HG03280 (cell line): Measurements from ENCODE around the gene YARS1.

ENCODE experiments used
- ATAC-seq: cut with Tn5 transposase; IDR thresholded peaks from one replicate; pipeline ENCODE4 v1.9.1; 2021; ENCODE audit warnings: mild to moderate bottlenecking, moderate library complexity; ENCODE audit not compliant: unreplicated experiment

The YARS1 gene

DNA sequence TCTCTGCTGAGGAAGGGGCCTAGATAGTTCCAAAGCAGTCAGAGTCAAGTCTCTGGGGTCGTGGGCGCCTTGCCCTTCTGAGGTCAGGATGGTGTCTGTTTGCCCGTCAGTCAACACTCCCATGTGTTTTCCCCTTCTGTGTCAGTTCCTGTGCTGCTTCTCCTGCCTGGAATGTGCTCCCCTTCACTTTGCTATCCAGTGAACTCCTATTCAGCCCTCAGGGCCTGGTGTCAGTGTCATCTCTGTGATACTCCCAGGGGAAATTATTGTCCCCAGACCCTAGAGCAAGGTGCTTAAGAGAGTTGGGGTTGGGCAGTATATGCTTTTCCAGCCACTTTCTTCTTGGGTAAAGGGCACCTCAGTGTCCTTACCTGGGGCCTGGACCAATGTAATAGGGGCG lies 68.8 kb downstream of the YARS1 start:
- ATAC-seq, result no peak

DNA sequence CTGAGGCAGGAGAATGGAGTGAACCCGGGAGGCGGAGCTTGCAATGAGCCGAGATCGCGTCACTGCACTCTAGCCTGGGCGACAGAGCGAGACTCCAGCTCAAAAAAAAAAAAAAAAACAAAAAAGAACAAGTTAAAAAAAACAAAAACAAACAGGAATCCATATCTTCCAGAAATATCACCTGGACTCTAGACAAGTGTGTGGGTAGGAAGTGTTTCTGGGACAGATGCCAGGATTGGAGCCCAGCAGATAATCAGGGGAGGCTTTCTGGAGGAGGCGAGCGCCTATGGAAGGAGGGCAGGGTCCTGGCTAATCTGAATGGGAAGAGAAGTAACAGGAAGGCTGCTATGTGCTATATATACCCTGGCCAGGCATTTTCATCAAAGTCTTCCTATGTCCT lies 71.0 kb downstream of the YARS1 start:
- no peak for ATAC-seq

DNA sequence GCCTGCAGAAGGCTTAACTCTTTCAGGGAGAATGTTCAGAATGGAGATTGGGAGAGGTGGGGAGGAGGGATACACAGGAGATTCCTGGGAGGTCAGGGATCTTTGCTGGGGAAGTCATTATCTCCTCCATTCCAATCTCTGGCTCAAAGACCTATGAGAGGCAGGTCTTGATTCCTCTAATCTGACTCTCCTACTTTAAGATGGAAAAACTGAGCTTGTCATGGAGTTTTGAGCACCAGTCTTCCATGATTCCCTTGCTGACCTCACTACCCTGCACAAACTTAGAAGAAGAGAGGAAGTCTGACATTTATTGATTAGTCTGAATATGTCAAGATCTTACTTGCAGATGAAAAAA lies 73.1 kb downstream of the YARS1 start:
- ATAC-seq, result no peak

DNA sequence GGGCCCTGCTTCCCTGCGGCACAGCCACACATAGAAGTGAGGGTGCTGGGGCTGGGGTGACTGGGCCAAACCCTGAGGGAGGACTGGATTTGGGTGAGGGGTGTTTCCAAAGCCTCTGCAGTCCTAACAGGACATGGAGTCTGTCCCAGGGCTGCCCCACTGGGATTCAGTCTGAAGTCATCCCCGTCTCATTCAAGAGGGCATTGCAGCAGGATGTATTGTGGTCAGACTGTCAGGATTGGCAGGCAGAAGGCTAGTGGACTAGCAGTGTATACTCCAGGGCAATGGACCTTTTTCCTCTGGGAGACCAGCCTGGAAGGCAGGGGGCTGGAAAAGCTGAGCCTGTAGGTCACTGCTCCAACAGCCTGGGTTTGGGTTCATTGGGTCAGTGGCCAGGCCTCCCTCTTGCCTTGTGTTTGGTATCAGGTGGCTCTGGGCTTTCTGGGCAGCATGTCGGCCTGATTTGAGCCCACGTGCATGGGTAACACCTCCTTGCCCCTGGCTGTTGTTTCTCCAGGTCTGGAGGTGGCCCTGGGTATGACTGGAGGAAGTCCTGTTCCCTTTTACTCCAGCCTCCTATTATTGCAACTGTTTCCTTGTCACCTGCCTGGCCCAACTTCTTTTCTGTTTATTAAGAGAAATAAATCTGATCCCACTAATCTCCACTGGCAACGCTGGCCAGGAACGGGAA lies 73.6 kb downstream of the YARS1 start:
- no peak for ATAC-seq

DNA sequence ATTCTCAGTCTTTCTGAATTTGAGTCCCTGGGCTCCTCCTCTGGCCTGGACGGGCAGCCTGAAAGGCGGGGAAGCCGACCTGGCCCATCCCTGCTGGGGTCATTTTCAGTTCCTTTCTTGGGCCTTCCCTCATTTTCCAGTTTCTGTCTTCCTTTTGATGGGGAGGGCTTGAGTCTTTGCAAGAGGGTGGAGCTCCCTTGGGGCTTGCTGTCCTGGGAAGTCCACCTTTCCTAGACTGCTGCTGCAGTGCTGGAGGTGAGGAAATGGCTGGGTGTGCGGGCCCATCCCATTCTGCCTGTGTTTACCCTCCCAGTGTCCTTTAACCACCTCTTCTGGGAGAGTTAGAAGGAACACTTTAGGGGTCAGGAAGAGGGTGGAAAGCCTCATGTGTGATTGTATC lies 74.2 kb downstream of the YARS1 start:
- no peak for ATAC-seq

DNA sequence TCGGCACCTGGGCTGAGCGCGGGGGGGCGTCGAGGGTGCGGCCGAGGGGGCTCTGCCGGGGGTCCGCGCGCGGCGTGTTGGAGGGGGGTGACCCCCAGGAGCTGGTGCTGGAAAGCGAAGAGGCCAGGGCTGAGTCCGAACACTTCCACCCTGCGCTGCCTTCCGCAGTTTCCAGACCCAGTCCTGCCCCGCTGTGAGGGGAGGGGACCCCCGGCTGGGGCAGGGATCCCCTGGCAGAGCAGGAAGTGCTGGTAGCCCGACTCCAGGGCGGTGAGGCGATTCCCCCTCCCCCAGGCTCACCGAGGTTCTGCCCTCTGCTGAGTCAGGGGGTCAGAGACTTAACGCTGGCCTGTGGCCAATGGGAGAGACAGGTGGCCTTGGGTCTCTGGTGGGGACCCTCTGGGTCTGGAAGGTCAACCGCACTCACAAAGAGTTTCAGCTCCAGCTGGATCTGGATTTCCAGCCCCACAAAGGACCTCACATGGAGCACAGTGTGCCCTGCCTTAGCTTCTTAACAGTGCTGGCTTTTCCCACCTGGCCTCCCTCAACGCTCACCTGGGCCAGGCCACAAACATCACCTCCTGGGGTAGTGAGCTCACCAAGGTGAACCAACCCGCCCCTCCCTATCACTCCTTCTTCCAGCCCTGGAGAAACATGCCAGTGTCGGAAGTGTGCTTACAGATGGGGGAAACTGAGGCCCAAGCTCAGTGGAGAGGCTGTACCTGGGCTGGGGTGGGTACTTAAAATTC lies 74.8 kb downstream of the YARS1 start:
- ATAC-seq, result no peak

DNA sequence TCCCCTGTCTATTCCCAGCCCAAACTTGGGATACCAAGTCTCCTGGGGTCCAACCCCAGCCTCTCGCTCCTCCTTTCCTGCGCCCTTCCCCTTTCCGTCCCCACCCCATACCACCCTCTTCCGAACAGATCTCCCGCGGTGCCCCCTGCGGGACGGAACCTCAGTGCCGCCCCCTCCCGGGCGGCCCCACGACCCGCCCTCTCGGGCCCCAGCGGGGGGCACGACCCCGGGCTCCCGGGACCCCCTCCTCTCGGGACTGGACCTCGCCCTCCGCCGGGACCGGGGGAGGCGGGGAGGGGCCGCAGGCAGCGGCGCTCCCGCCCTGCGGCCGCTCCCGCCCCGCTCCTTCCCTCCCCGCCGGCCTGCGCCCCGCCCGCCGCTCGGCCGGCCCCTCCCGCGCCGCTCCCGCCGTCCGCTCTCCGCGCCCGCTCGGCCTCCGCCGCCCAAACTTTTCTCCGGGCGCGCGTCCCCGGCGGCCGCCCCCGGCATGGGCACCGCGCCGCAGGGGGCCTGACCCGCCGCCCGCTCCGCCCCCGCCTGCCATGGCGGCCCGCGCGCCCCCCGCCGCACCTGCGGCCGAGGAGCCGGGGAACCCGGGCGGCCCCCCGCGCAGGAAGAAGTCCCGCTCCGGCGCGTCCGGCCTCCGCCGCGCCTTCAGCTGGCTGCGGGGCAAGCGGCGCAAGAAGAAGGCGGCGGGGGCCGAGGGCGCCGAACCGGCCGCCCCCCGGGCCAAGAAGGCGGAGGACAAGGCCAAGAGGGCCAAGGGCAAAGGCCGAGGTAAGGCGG lies 75.6 kb downstream of the YARS1 start:
- no peak for ATAC-seq

DNA sequence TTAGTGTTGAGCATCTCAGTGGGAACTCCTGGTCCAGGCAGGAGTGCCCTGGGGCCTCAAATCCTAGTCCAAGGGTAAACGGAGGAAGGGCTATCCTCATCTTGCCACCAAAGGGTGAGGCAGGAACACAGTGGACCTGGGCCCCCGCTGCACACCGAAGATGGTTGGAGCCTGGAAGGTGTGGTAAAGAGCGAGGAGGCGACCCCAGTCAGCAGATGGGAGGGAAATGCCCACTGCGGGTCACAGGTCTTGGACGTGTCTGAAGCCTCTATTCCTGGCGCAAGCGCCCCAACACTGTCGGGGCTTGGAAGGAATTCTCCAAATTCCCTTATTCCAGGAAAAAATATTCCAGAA lies 76.1 kb downstream of the YARS1 start:
- ATAC-seq, result no peak

DNA sequence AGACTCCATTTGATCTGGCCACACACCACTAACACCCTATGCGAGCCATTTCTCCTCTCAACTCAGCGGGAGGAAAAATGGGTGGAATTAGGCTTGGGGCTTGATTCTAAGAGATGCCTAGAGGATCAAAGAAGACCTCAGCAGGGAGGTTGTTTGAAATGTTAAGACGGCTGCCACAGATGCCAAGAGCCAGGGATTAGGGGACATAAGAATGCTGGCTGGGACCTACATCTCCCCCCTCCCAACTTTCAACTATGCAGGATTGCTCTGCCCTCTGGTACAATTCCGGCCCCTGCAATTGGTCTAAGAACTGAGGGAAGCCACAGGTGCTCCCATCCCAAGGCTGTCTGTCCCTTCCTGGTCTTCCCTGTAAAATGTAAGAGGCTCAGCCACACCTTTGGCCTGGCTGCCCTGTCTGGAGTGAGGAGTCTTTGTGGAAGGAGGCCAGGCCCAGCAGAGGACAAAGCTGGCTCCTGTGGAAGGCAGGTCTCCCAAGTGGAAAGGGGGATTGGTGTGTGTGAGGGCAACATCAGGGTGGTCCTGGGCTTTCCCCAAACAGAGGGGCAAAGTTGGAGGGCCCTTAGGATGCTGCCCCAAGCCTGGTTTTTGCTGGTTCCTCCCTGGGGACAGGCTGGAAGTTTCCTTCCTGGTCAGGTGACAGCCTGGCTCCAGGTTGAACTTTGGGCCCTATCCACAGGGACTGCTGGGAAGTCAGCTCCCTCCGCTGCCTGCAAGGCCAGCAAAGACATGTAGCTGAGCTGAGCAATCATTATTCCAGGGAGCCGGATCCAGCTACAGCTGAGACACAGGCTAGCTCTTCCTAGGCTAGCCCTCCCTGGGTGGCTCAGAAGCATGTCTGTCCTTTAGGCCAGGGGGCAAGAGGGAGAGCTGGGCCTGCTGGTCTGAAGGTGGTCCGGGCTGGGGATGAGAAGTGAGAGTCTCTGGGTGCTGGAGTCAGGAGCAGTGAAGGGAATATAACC lies 80.1 kb downstream of the YARS1 start:
- no peak for ATAC-seq

DNA sequence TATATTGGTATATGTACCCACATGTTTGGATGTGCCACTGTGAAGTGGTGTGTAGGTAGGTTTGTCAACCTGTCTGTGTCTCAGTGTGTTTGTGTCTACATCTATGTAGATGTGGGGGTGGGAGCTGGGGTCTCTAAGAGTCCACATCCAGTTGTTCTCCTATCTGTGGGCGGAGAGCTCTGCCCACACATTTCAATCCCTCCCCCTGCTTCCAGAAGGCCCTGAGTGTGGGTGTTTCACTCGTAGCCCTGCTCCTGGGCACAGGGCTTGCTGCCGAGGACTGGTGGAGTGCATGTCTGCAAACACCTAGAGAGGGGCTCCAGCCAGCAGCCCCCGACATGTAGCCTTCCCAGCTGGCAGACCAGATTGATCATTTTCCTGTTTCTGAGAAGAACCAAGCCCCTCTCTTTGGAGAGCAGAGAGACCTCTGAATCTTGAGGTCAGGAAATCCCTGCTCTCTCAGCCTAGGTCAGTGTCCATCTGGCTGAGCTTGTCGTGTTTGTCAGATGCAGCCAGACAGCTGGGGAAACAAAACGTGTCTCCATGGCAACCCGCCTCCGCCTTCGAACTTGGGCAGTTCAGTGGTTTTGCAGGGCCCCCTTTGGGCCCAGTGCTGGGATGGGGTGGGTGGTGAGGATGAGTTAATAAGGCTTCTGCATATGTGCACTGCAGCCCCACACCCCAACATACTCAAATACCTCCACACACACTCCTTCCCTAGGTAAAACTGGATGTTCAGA lies 83.4 kb downstream of the YARS1 start:
- no peak for ATAC-seq

DNA sequence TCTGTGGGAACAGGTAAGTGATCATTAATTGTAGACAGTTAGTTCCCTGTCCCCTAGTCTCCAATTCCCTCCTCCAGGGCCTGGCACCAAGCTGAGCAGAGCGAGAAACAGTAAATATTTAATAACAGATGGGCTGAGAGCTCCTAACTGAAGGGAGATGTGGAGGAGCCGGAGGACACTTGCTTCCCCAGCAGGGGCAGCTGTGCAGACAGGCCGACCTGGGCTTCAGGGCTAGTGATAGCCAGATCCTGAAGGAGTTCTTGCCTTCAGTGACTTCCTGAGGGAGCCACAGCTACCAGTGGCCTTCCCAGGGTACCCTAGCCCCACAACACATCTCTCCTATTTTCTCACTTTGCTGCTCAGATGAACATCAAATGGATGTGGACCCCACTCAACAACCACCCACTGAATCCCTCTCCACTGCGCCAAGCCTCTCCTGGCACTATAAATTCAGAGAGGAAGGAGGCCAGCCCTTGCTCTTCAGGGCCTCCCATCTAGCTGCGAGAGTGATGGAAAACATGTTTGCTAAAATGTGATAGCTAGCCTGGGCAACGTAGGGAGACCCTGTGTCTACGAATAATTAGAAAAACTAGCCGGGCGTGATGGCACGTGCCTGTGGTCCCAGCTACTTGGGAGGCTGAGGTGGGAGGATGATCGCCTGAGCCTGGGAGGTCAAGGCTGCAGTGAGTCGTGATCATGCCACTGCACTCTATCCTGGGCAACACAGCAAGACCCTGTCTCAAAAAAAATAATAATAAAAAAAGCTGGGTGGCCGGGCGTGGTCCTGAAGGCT lies 87.7 kb downstream of the YARS1 start:
- no peak for ATAC-seq

DNA sequence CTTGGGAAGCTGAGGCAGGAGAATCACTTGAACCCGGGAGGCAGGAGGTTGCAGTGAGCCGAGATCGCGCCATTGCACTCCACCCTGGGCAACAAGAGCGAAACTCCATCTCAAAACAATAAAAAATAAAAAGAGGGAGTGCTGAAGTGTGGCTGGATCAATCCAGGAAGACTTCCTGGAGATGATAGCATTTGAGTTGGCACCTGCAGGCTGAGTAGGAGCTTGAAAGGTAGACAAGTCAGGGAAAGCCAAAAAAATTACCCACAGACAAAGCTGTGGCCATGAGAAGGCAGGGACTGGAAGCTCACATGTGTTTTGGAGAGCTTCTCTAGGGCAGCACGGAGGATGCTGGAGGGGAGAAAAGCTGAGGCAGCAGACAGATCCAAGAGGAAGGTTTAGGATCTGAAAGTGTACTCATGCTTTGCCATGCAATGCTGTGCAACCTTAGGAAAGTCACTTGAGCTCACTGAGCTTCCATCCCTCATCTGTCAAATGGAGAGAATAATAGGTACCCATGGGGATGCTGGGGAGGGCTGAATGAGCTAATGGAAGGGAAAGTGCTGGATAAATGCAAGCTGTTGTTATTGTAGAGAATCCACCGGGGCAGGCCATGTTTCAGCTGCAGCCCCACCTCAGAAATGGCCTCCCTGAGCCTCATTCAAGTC lies 88.6 kb downstream of the YARS1 start:
- no peak for ATAC-seq

DNA sequence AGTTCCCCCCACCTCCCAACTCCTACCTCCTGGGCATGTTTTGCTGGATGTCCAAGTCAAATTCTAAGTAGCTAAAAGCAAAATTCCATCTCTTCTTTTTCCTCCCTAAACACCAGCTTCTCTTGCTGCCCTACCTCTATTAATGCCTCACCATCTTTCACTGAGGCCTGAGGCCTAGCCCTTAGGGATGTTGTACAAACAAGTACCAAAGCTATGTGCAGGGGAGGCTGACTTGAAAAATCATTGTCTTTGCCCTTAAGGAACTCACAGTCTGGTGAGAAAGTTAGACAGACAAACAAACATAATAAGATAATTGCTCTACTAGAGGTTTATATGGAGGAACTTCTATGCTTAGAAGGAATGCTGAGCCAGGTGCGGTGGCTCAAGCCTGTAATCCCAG lies 89.3 kb downstream of the YARS1 start:
- no peak for ATAC-seq

DNA sequence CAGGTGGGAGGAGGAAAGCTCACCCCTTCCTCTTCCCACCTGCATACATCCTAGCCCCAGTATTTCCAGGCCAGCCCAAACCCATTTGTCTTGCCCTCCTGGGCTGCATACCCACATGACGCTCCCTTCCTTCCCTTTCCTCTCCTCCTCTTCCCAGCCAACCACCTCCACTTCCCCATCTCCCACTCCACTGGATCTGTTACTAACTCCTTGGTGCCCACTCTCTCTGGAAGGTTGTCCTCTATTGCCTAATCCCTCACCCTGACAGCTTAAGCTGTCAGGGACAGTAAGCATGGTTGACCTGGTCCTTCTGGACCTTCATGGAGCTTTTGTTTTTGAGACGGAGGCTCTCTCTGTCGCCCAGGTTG lies 91.6 kb downstream of the YARS1 start:
- no peak for ATAC-seq
